ENCODE data around the gene IGFLR1.
A peak's percentile ranks its signal among the peaks of the same experiment; 100 is the strongest.

The IGFLR1 gene

DNA sequence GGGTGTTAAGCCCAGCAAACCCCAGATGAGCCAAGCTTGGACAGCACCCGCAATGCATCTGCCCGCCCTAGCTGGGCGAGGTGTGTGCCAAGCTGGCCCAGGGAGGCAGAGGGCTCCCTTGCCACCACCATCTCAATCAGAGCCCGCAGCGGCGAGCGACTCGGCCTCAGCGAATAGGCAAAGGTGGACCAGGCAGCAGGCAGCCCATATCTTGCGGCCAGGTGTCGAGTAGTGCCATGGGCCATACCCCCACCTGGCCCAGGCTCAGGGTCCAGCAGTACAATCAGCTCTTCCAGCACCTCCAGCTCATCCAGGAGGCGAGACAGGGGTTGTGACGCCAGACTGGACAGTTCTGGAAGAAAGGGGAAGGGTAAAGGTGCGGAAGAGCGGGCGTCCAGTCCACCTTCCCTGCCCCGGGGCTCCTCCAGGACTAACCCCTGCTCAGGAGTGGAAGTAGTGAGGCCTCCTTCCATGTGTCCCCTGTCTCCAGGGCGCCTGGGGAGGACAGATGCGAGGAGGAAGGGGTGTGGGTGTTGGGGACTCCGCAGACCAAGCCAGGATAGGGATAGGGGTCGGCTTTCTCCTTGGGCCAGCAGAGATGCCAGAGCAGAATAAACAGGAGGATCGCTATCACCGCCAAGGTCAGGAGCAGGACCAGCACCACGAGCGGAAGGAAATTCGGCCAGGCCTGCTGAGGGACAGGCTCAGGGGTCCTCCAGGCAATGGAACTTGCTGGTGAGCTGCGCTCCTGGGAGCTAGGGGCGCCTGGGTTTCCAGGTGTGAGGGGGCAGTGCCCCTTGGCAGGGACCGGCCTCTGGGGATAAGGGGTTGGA lies 2.8 kb downstream of the IGFLR1 start:
- no peak for TF ChIP-seq EZH2 (optimal IDR thresholded peaks at IDR 0.05; ENCODE audit: low read depth, low read length)
- no peak for TF ChIP-seq CTCF (IDR thresholded peaks at IDR 0.05; ENCODE audit: low read length)
- TF ChIP-seq EZH2phosphoT487 (IDR thresholded peaks at IDR 0.05; ENCODE audit: low read length) = no peak

DNA sequence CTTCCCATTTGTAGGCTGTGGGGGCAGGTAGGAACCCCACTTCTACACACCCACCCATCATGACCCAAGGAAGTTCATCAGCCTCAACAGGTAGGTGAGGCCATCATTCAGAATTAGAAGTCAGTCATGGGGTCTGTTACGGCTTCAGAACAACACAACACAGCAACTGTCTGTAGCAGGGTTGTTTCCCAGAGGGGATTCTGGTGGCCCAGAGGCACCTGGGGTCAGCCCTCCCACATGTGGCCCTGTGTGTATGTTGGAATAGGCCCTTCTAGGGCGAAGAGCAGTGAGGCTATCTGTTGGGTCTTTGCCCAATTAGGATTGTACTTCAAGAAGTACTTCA lies 3.4 kb downstream of the IGFLR1 start:
- Histone ChIP-seq H3K9me2 (replicated peaks; ENCODE audit: insufficient read depth, low read length) (no peaks in the 10 kb centered on the region), H3K36me3 (replicated peaks; ENCODE audit: insufficient read depth, low read length) (0 out of 2 replicates have a peak, but pooled peaks cover 2% of the 10 kb centered on the region), H4K20me1 (ENCODE audit: insufficient read depth, low read length) (no peaks in the 10 kb centered on the region), H3F3A (ENCODE audit: insufficient read depth, low read length) (peaks cover 24% of the 10 kb centered on the region; the same call in 1 of the 2 replicates), H2AFZ (ENCODE audit: low read length) (no peak overlapping the region), H3K9ac (ENCODE audit: low read length) (no peak overlapping the region), H3K4me1 (ENCODE audit: low read length) (peaks cover 12% of the 10 kb centered on the region), H3K9me3 (replicated peaks; ENCODE audit: insufficient read depth, low read length) (no peaks in the 10 kb centered on the region), H3K27me3 (replicated peaks; ENCODE audit: insufficient read depth, low read length) (no peaks in the 10 kb centered on the region), H3K4me2 (ENCODE audit: low read depth, low read length) (no peak overlapping the region), H3K79me2 (ENCODE audit: low read length) (peaks cover 4% of the 10 kb centered on the region), H3K4me3 (ENCODE audit: low read length) (no peak overlapping the region), H3K27ac (ENCODE audit: low read length) (no peak overlapping the region)
- peak; percentile 4 for DNase-seq
- TF ChIP-seq CTCF (IDR thresholded peaks at IDR 0.05; ENCODE audit: low read length) = no peak
- TF ChIP-seq EZH2 (optimal IDR thresholded peaks at IDR 0.05; ENCODE audit: low read depth, low read length) = no peak
- TF ChIP-seq EZH2phosphoT487 (IDR thresholded peaks at IDR 0.05; ENCODE audit: low read length) = no peak

More for the DNA sequence above, 2.8 kb downstream of the IGFLR1 start:
- Histone ChIP-seq H3K79me2 (ENCODE audit: low read length) (peaks cover 10% of the 10 kb centered on the region), H3K36me3 (replicated peaks; ENCODE audit: insufficient read depth, low read length) (no peaks in the 10 kb centered on the region), H3K4me1 (ENCODE audit: low read length) (peaks cover 18% of the 10 kb centered on the region), H3K9me2 (replicated peaks; ENCODE audit: insufficient read depth, low read length) (no peaks in the 10 kb centered on the region), H3K27me3 (replicated peaks; ENCODE audit: insufficient read depth, low read length) (no peaks in the 10 kb centered on the region), H4K20me1 (ENCODE audit: insufficient read depth, low read length) (no peaks in the 10 kb centered on the region), H3K4me2 (ENCODE audit: low read depth, low read length) (peak overlapping the region; percentile 76; the same call in 1 of the 2 replicates), H3K27ac (ENCODE audit: low read length) (no peak overlapping the region), H2AFZ (ENCODE audit: low read length) (no peak overlapping the region), H3F3A (ENCODE audit: insufficient read depth, low read length) (peaks cover 27% of the 10 kb centered on the region; the same call in 1 of the 2 replicates), H3K9me3 (replicated peaks; ENCODE audit: insufficient read depth, low read length) (no peaks in the 10 kb centered on the region), H3K9ac (ENCODE audit: low read length) (peak overlapping the region; percentile 47; the same call in 1 of the 2 replicates), H3K4me3 (ENCODE audit: low read length) (peak overlapping the region; percentile 68)
- peak; percentile 5 for DNase-seq

- H2AFZ ChIP-seq (ENCODE audit: low read length) = no peak overlapping the region
- peaks cover 9% of the 10 kb centered on the region for H3K4me1 ChIP-seq (ENCODE audit: low read length)
- H3K9ac ChIP-seq (ENCODE audit: low read length) = no peak overlapping the region
- no peaks in the 10 kb centered on the region for H3K27me3 ChIP-seq (replicated peaks; ENCODE audit: insufficient read depth, low read length)
- H4K20me1 ChIP-seq (ENCODE audit: insufficient read depth, low read length) = no peaks in the 10 kb centered on the region
- H3F3A ChIP-seq (ENCODE audit: insufficient read depth, low read length) = peaks cover 24% of the 10 kb centered on the region; the same call in 1 of the 2 replicates
- no peak overlapping the region for H3K4me3 ChIP-seq (ENCODE audit: low read length)
- H3K79me2 ChIP-seq (ENCODE audit: low read length) = no peaks in the 10 kb centered on the region
- 0 out of 2 replicates have a peak, but pooled peaks cover 5% of the 10 kb centered on the region for H3K36me3 ChIP-seq (replicated peaks; ENCODE audit: insufficient read depth, low read length)
- no peak for TF ChIP-seq EZH2phosphoT487 (IDR thresholded peaks at IDR 0.05; ENCODE audit: low read length)
- TF ChIP-seq EZH2 (optimal IDR thresholded peaks at IDR 0.05; ENCODE audit: low read depth, low read length) = no peak
- TF ChIP-seq CTCF (IDR thresholded peaks at IDR 0.05; ENCODE audit: low read length) = no peak
- H3K9me2 ChIP-seq (replicated peaks; ENCODE audit: insufficient read depth, low read length) = no peaks in the 10 kb centered on the region
- no peak overlapping the region for H3K27ac ChIP-seq (ENCODE audit: low read length)
- no peak for DNase-seq
- no peaks in the 10 kb centered on the region for H3K9me3 ChIP-seq (replicated peaks; ENCODE audit: insufficient read depth, low read length)
- H3K4me2 ChIP-seq (ENCODE audit: low read depth, low read length) = no peak overlapping the region
Measured at GRCh38 chr19:35738021-35738886, 4.0 kb downstream of the IGFLR1 start.
